B cell (primary cell): ENCODE results near the gene MTMR8. TPM values are rescaled to one million over a fixed set of nuclear protein-coding genes. Genes with fewer than 3 reads are reported as not detected.

Experiments used
- ATAC-seq: fragments of 200-7000 bp; cut with Tn5 transposase; one replicate; pipeline ENCODE4 v1.10.0; 2021; ENCODE audit warnings: low read depth, mild to moderate bottlenecking, moderate number of reproducible peaks, moderate library complexity
- CTCF ChIA-PET: fragments of 350-600 bp; sonication (Branson Sonifier 250); formaldehyde crosslinking; loops from one replicate; lab custom pipeline; 2021; ENCODE audit warnings: antibody characterized with exemption, inconsistent platforms; lab: Charles Lee
- POLR2A ChIA-PET: fragments of 350-600 bp; sonication (Branson Sonifier 250); formaldehyde crosslinking; loops from one replicate; lab custom pipeline; 2021; ENCODE audit warnings: antibody characterized with exemption; lab: Charles Lee
- DNase-seq: peaks from one replicate; pipeline ENCODE4 v3.0.0; 2013
- H2AFZ ChIP-seq: 2 replicates; pipeline ENCODE4 v1.6.1; 2012; ENCODE audit warnings: mild to moderate bottlenecking, low read depth, low read length; ENCODE audit not compliant: insufficient read depth, poor library complexity, severe bottlenecking
- H3K27ac ChIP-seq, 2 donors: 1 replicate in 1 of 2; 2 replicates in 1 of 2; pipeline ENCODE4 v1.5.1; 2012 to 2013; ENCODE audit warnings: low read length in 2 of 2, mild to moderate bottlenecking in 2 of 2, moderate library complexity in 1 of 2
- H3K27me3 ChIP-seq, 4 experiments: fragments of 200-600 bp in 1 of 4; sonication (generic) in 1 of 4; replicated peaks in 1 of 4; 1 replicate in 2 of 4; 2 replicates in 2 of 4; pipeline versions ENCODE4 v1.6.1 to v1.7.0; 2013 to 2016; ENCODE audit warnings: low read length in 3 of 4, mild to moderate bottlenecking in 2 of 4, mixed read lengths in 1 of 4, moderate library complexity in 1 of 4; ENCODE audit not compliant: insufficient read depth in 4 of 4, control insufficient read depth in 3 of 4; ENCODE audit errors: control extremely low read depth in 1 of 4
- H3K36me3 ChIP-seq, 2 experiments: replicated peaks in 1 of 2; 1 replicate in 1 of 2; 2 replicates in 1 of 2; pipeline versions ENCODE4 v1.6.1 to v1.7.1; 2013; ENCODE audit warnings: low read length in 1 of 2; ENCODE audit not compliant: insufficient read depth in 2 of 2, control insufficient read depth in 1 of 2; ENCODE audit errors: control extremely low read depth in 1 of 2, extremely low read depth in 1 of 2
- H3K4me1 ChIP-seq, 2 donors: fragments of 200-600 bp in 1 of 2; sonication (generic) in 1 of 2; 1 replicate in 1 of 2; 2 replicates in 1 of 2; pipeline versions ENCODE4 v1.5.1 to v1.6.1; 2013 to 2017; ENCODE audit warnings: low read length in 2 of 2; ENCODE audit not compliant: control insufficient read depth in 2 of 2, insufficient read depth in 2 of 2
- H3K4me2 ChIP-seq: replicated peaks from 2 replicates; pipeline ENCODE3; 2012; ENCODE audit warnings: mild to moderate bottlenecking, low read depth, low read length; ENCODE audit not compliant: poor library complexity, severe bottlenecking
- H3K4me3 ChIP-seq, 5 experiments: fragments of 200-600 bp in 1 of 5; sonication (generic) in 1 of 5; 1 replicate in 3 of 5; 2 replicates in 2 of 5; pipeline versions ENCODE4 v1.5.1 to v1.7.0; 2011 to 2016; ENCODE audit warnings: low read length in 4 of 5, mild to moderate bottlenecking in 4 of 5, low read depth in 2 of 5, control low read depth in 1 of 5, moderate library complexity in 1 of 5; ENCODE audit not compliant: insufficient read depth in 1 of 5; ENCODE audit errors: control extremely low read depth in 1 of 5, extremely low read depth in 1 of 5
- H3K79me2 ChIP-seq: fragments of 200-600 bp; sonication (generic); one replicate; pipeline ENCODE4 v1.6.0; 2016; ENCODE audit warnings: low read length; ENCODE audit not compliant: control insufficient read depth, insufficient read depth
- H3K9ac ChIP-seq: fragments of 200-600 bp; sonication (generic); 2 replicates; pipeline ENCODE4 v1.6.1; 2017; ENCODE audit warnings: mild to moderate bottlenecking, low read length, moderate library complexity
- H3K9me3 ChIP-seq, 3 donors: one replicate each; pipeline versions ENCODE4 v1.6.1 to v1.7.1; 2013; ENCODE audit warnings: low read length in 2 of 3; ENCODE audit not compliant: control insufficient read depth in 2 of 3, insufficient read depth in 1 of 3; ENCODE audit errors: control extremely low read depth in 1 of 3
- H4K20me1 ChIP-seq: 2 replicates; pipeline ENCODE4 v1.6.0; 2012; ENCODE audit warnings: mild to moderate bottlenecking, low read length; ENCODE audit not compliant: insufficient read depth, control insufficient read depth, poor library complexity, severe bottlenecking
- H3K27ac Mint-ChIP-seq: one replicate; pipeline ENCODE4 v1.8.0; 2021; ENCODE audit warnings: mixed read lengths
- H3K27me3 Mint-ChIP-seq: one replicate; pipeline ENCODE4 v1.8.0; 2021; ENCODE audit warnings: mixed read lengths
- H3K4me1 Mint-ChIP-seq: one replicate; pipeline ENCODE4 v1.8.0; 2021; ENCODE audit warnings: mixed read lengths
- H3K4me3 Mint-ChIP-seq: one replicate; pipeline ENCODE4 v1.8.0; 2021; ENCODE audit warnings: mixed read lengths
- H3K9me3 Mint-ChIP-seq: one replicate; pipeline ENCODE4 v1.8.0; 2022; ENCODE audit warnings: mixed read lengths; ENCODE audit not compliant: insufficient read depth
- CTCF ChIP-seq: fragments of 200-600 bp; IDR thresholded peaks from one replicate; pipeline ENCODE4 v1.8.0; 2022; ENCODE audit warnings: antibody characterized with exemption, mild to moderate bottlenecking
- EZH2 ChIP-seq: IDR thresholded peaks from 2 replicates; pipeline ENCODE4 v1.6.1; 2012; ENCODE audit warnings: borderline replicate concordance, low read depth, mild to moderate bottlenecking, moderate library complexity, low read length; ENCODE audit not compliant: insufficient read depth, poor library complexity, severe bottlenecking
- WGBS: methylation state at CpG from one replicate; pipeline ENCODE4 v1.1.5; 2013; ENCODE audit warnings: missing lambda C conversion rate; ENCODE audit not compliant: insufficient coverage; 5-methylcytosine and 5-hydroxymethylcytosine counted together
- intact Hi-C: fragments of 100-400 bp; cut with micrococcal nuclease; formaldehyde crosslinking; loops from one replicate; pipeline ENCODE4 v1.10.0; 2022
- polyA plus RNA-seq: library from polyadenylated mRNA; depleted of rRNA; stranded (reverse); fragments of >200 nt; gene quantifications from 2 replicates; pipeline ENCODE4 v1.2.3, GENCODE V29; 2012
- total RNA-seq, 2 donors: library from RNA; stranded (reverse); fragments of 120-200 nt in 1 of 2; gene quantifications; 1 replicate in 1 of 2; 2 replicates in 1 of 2; pipeline versions ENCODE4 v1.2.3 to v1.2.4, GENCODE V29; 2013 to 2022

The MTMR8 gene
- total and polyA plus RNA-seq, 2 donors (not counting 1 experiment from before 2014, with no cell fraction given): 1.8 to 11.8 TPM

GRCh38 chrX:64338296-64338695 is 57.0 kb downstream of the MTMR8 start:
- WGBS: no CpG with 5 or more reads among the region's 1 CpG
- no peaks in the 10 kb centered on the region for H3K9me3 Mint-ChIP-seq
- no peak overlapping the region for H3K27ac Mint-ChIP-seq
- H3K4me3 ChIP-seq: no peak overlapping the region
- no peak overlapping the region for H3K4me3 Mint-ChIP-seq
- intact Hi-C loops: no loop called here
- POLR2A ChIA-PET: no interaction called here
- ATAC-seq (no peak), DNase-seq (no peak)
- H3K27me3 ChIP-seq: no peaks in the 10 kb centered on the region
- H3K9ac ChIP-seq: no peak overlapping the region
- no peaks in the 10 kb centered on the region for H3K4me1 ChIP-seq
- H3K27ac ChIP-seq: no peak overlapping the region
- no peaks in the 10 kb centered on the region for H3K4me1 Mint-ChIP-seq
- no peak overlapping the region for H2AFZ ChIP-seq
- no peak for TF ChIP-seq EZH2
- no peak for TF ChIP-seq CTCF
- CTCF ChIA-PET: no interaction called here
- no peaks in the 10 kb centered on the region for H3K9me3 ChIP-seq
- H3K4me2 ChIP-seq: no peak overlapping the region
- no peaks in the 10 kb centered on the region for H4K20me1 ChIP-seq
- H3K36me3 ChIP-seq: no peaks in the 10 kb centered on the region
- no peaks in the 10 kb centered on the region for H3K79me2 ChIP-seq
- H3K27me3 Mint-ChIP-seq: no peaks in the 10 kb centered on the region

DNA sequence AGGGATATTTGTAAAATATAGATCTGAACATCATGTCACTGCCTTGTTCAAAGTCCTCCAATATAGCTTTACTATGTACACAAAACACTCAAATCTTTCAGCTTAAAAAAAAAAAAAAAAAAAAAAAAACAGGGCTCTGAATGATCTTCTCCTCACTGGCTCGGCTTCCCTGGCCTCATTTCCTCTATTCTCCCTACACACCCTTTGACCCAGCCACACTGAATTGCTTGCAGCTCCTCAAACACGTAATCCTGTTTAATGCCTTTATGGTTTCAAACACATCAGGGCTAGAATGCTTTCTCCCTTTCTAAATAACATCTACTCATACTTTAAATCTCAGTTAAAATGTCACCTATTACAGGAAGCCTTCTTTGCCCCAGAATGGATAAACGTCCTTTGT is 60.8 kb downstream of the MTMR8 start:
- Mint-ChIP-seq H3K9me3 (no peaks in the 10 kb centered on the region), H3K27ac (no peak overlapping the region), H3K4me1 (no peaks in the 10 kb centered on the region), H3K27me3 (no peaks in the 10 kb centered on the region), H3K4me3 (no peak overlapping the region)
- intact Hi-C loops: no loop called here
- WGBS: no CpG with 5 or more reads among the region's 3 CpGs
- H3K9me3 ChIP-seq: no peaks in the 10 kb centered on the region
- ChIA-PET POLR2A (no interaction called here), CTCF (no interaction called here)
- H3K27me3 ChIP-seq: no peaks in the 10 kb centered on the region
- no peaks in the 10 kb centered on the region for H3K36me3 ChIP-seq
- ATAC-seq (no peak), DNase-seq (no peak)
- no peaks in the 10 kb centered on the region for H4K20me1 ChIP-seq
- no peak overlapping the region for H3K4me3 ChIP-seq
- no peak overlapping the region for H3K27ac ChIP-seq
- no peak overlapping the region for H2AFZ ChIP-seq
- TF ChIP-seq CTCF (no peak), EZH2 (no peak)
- H3K79me2 ChIP-seq: no peaks in the 10 kb centered on the region
- no peak overlapping the region for H3K4me2 ChIP-seq
- H3K4me1 ChIP-seq: no peaks in the 10 kb centered on the region
- H3K9ac ChIP-seq: no peak overlapping the region
